ENCODE measurements around the gene SLC9A9. TPM values are rescaled to one million over a fixed set of nuclear protein-coding genes. Genes with fewer than 3 reads are reported as not detected.

Gene SLC9A9
- total RNA-seq, 2 experiments from 2014 or later = 13.8 to 16.4 TPM

DNA sequence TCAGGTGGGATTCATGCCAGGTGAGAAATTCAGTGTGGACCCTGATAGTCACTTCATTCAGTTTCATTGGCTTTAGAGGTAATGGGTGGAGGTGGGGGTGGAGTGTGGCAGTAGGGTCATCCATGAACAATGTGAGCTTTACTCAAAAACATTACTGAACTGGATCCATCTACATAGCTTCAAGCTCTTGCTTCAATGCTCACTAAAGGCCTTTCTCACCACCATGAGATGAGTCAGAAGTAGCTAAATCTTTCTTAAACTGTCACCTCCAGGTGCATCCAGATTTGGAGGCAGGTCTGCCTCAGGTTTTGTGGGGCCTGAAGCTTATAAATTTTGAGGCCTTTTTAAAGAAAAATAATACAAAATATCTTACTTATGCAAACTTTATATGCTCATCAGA, 365.1 kb downstream of the SLC9A9 start:
- no peak overlapping the region for H3K27ac Mint-ChIP-seq
- H3K9me3 Mint-ChIP-seq = peaks cover 2% of the 10 kb centered on the region
- peaks cover 2% of the 10 kb centered on the region for H3K36me3 Mint-ChIP-seq (ENCODE audit: low read depth)
- no peak overlapping the region for H3K4me3 Mint-ChIP-seq
- CTCF ChIA-PET = no interaction called here
- H3K4me1 Mint-ChIP-seq = no peaks in the 10 kb centered on the region
- no peak for DNase-seq
- H3K27me3 Mint-ChIP-seq = no peaks in the 10 kb centered on the region
- POLR2A ChIA-PET = no interaction called here

DNA sequence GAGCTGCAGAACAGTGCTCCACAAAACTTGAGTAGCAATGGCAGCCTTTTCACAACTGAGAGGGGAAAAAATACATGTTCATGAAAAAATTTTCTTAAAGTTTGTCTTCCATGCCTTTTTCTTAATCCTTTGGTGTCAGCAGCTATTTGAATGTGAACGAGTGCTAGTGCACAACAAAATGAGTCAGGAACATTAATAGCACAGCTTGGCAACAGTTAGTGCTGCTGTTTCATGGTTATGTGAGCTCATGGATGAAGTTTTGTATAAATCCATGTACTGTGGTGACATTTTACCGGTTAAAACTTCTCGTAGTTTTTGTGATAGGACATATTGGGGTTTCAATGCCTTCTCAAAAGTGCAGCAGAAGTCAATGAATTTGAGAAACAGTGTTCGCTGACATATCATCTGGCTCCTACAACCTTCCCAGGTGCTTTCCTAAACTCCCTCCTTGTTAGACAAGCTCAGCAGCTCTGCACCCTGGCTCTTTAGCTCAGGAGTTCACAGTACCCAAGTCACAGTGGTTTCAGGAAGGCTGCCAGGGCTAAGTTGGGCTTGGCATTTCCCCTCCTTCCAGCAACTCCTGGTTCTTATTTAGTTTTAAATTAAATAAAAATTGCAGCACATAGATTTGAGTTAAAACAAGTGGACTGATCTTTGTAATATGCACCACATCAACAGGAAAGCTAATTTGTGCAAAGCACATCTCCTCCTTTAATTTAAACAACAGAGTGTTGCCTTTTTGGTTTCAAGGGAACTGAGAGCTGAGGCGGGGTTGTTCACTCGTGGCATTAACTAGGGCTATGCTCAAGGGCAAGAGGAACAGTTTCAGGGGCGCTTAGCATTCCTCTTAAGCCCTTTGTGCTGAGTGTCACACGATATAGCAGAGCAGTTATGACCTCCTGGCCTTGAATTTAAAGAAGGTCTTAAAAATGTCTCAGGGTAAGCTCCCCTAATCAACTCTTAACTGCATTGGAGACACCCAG, 365.9 kb downstream of the SLC9A9 start:
- peaks cover 2% of the 10 kb centered on the region for H3K9me3 Mint-ChIP-seq
- no peak for DNase-seq
- H3K4me3 Mint-ChIP-seq = no peak overlapping the region
- H3K36me3 Mint-ChIP-seq (ENCODE audit: low read depth) = peaks cover 2% of the 10 kb centered on the region
- CTCF ChIA-PET = no interaction called here
- POLR2A ChIA-PET = no interaction called here
- H3K4me1 Mint-ChIP-seq = no peaks in the 10 kb centered on the region
- H3K27ac Mint-ChIP-seq = no peak overlapping the region
- H3K27me3 Mint-ChIP-seq = no peaks in the 10 kb centered on the region

DNA sequence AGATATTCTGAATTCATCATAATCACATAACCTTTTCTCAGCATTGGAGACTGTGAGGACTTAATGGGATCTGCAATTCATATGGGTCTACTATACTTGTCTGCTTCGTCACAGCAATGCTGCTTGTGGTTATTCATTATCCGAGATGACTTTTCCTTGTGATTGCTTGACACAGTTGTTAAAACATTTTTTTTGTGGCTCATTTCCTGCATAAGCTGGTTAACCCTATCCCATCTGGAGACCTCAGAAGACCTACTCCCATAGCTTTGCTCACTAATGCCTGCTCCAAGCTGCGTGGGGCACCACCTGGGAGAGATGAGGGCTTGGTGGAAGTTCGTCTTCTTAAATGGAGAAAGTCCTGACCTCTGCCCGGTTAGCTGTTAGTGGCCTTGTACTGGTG, 367.9 kb downstream of the SLC9A9 start:
- Mint-ChIP-seq H3K27me3 (no peaks in the 10 kb centered on the region), H3K4me3 (no peak overlapping the region), H3K9me3 (peaks cover 2% of the 10 kb centered on the region), H3K4me1 (no peaks in the 10 kb centered on the region), H3K36me3 (ENCODE audit: low read depth) (peaks cover 2% of the 10 kb centered on the region), H3K27ac (no peak overlapping the region)
- ChIA-PET POLR2A (no interaction called here), CTCF (interaction anchor here (1.3 to 1.6 kb wide), 2 partner anchors 9 to 12 kb away, joined by 3 to 5 read pairs; no protein-coding TSS in a partner anchor)
- DNase-seq = no peak

DNA sequence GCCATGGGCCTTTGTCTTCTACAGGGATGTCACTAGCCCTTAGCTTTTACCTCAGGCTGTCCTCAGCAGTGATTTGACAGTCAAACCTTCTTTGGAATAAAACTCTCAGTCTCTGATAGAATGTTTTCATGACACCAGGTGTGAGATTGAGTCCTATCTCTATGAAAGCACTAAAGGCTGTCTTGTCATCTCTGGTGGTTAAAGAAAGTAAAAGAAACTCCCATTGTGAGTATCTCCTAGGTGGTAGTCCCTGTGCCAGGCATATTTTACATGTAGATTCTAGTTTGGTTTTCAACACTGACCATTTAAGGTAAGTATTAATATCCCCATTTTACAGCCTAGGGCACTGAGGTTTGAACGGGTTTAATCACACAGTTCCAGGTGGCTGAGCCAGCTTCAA, 368.5 kb downstream of the SLC9A9 start:
- no peak overlapping the region for H3K4me3 Mint-ChIP-seq
- H3K27ac Mint-ChIP-seq = no peak overlapping the region
- POLR2A ChIA-PET = no interaction called here
- peaks cover 2% of the 10 kb centered on the region for H3K36me3 Mint-ChIP-seq (ENCODE audit: low read depth)
- no peaks in the 10 kb centered on the region for H3K27me3 Mint-ChIP-seq
- CTCF ChIA-PET = interaction anchor here (1.6 kb wide), 1 partner anchor 10 kb away, joined by 5 read pairs; no protein-coding TSS in a partner anchor
- DNase-seq = no peak
- no peaks in the 10 kb centered on the region for H3K4me1 Mint-ChIP-seq
- peaks cover 2% of the 10 kb centered on the region for H3K9me3 Mint-ChIP-seq

- no peak overlapping the region for H3K4me3 Mint-ChIP-seq
- CTCF ChIA-PET = no interaction called here
- no peaks in the 10 kb centered on the region for H3K36me3 Mint-ChIP-seq (ENCODE audit: low read depth)
- H3K4me1 Mint-ChIP-seq = no peaks in the 10 kb centered on the region
- no peaks in the 10 kb centered on the region for H3K27me3 Mint-ChIP-seq
- DNase-seq = no peak
- H3K9me3 Mint-ChIP-seq = peaks cover 2% of the 10 kb centered on the region
- POLR2A ChIA-PET = no interaction called here
- H3K27ac Mint-ChIP-seq = no peak overlapping the region
These were observed 370.1 kb downstream of the SLC9A9 start for GRCh38 chr3:143478115-143478693.

- DNase-seq = no peak
- no peaks in the 10 kb centered on the region for H3K27me3 Mint-ChIP-seq
- H3K27ac Mint-ChIP-seq = no peak overlapping the region
- no peaks in the 10 kb centered on the region for H3K36me3 Mint-ChIP-seq (ENCODE audit: low read depth)
- no peaks in the 10 kb centered on the region for H3K4me1 Mint-ChIP-seq
- ChIA-PET CTCF (no interaction called here), POLR2A (no interaction called here)
- no peak overlapping the region for H3K4me3 Mint-ChIP-seq
- no peaks in the 10 kb centered on the region for H3K9me3 Mint-ChIP-seq
These were observed 371.2 kb downstream of the SLC9A9 start for GRCh38 chr3:143476965-143477640.

GRCh38 chr3:143475981-143476380, 372.3 kb downstream of the SLC9A9 start:
- no peaks in the 10 kb centered on the region for H3K4me1 Mint-ChIP-seq
- CTCF ChIA-PET = no interaction called here
- H3K4me3 Mint-ChIP-seq = no peak overlapping the region
- H3K27ac Mint-ChIP-seq = no peak overlapping the region
- no peaks in the 10 kb centered on the region for H3K27me3 Mint-ChIP-seq
- no peak for DNase-seq
- no peaks in the 10 kb centered on the region for H3K9me3 Mint-ChIP-seq
- no peaks in the 10 kb centered on the region for H3K36me3 Mint-ChIP-seq (ENCODE audit: low read depth)
- POLR2A ChIA-PET = no interaction called here

GRCh38 chr3:143472731-143473523, 375.3 kb downstream of the SLC9A9 start:
- H3K4me3 Mint-ChIP-seq = no peak overlapping the region
- CTCF ChIA-PET = no interaction called here

DNA sequence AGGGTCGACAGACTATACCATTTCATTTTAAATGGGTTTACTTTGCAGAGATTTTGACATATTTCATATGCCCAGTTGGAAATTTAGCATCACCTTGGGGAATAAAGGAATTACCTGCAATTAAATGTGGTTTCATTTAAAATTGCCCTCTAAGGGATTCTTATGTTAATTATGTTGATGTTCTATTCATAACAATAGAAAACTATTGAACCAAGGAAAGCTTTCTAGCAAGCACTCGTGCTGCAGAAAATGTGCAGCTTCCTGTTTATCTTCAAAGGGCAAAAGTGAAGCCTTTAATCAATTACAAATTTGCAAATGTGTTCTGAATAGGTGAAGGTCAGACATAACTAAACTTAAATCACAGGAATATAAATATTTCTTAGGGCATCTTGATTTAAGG, 376.6 kb downstream of the SLC9A9 start:
- no peaks in the 10 kb centered on the region for H3K4me1 Mint-ChIP-seq
- ChIA-PET POLR2A (no interaction called here), CTCF (no interaction called here)
- peaks cover 2% of the 10 kb centered on the region for H3K36me3 Mint-ChIP-seq (ENCODE audit: low read depth)
- no peaks in the 10 kb centered on the region for H3K9me3 Mint-ChIP-seq
- H3K27me3 Mint-ChIP-seq = no peaks in the 10 kb centered on the region
- H3K27ac Mint-ChIP-seq = no peak overlapping the region
- H3K4me3 Mint-ChIP-seq = no peak overlapping the region
- DNase-seq = no peak

More at GRCh38 chr3:143472731-143473523, 375.3 kb downstream of the SLC9A9 start:
- Mint-ChIP-seq H3K9me3 (no peaks in the 10 kb centered on the region), H3K4me1 (no peaks in the 10 kb centered on the region), H3K27me3 (no peaks in the 10 kb centered on the region), H3K36me3 (ENCODE audit: low read depth) (no peaks in the 10 kb centered on the region), H3K27ac (no peak overlapping the region)
- POLR2A ChIA-PET = no interaction called here
- DNase-seq = no peak

GRCh38 chr3:143469159-143469558, 379.1 kb downstream of the SLC9A9 start:
- peaks cover 7% of the 10 kb centered on the region for H3K36me3 Mint-ChIP-seq (ENCODE audit: low read depth)
- no peaks in the 10 kb centered on the region for H3K27me3 Mint-ChIP-seq
- H3K4me1 Mint-ChIP-seq = no peaks in the 10 kb centered on the region
- peaks cover under 1% of the 10 kb centered on the region for H3K9me3 Mint-ChIP-seq
- no peak overlapping the region for H3K27ac Mint-ChIP-seq
- H3K4me3 Mint-ChIP-seq = no peak overlapping the region
- no peak for DNase-seq
- ChIA-PET CTCF (interaction anchor here (1.3 kb wide), 1 partner anchor 12 kb away, joined by 3 read pairs; no protein-coding TSS in a partner anchor), POLR2A (no interaction called here)

DNA sequence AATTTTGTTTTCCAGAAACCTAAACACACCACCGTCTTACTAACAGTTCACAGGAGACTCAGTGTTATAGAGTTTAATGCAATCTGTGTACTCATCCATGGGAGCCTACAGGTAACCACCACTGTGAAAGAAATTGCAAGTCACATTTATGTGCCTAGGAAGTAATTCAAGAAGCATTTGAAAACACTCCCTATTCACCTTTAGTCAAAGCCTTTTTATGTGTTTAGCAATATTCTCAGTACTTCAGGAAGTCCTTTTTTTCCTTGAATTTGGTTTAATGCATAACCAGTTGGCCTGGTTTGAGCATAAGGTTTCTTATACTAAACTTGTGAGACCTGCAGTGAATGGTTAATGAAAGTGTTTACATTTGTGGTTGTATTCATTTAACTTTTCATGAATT, 382.6 kb downstream of the SLC9A9 start:
- ChIA-PET CTCF (no interaction called here), POLR2A (no interaction called here)
- no peak for DNase-seq
- H3K4me3 Mint-ChIP-seq = no peak overlapping the region
- H3K4me1 Mint-ChIP-seq = no peaks in the 10 kb centered on the region
- peaks cover 2% of the 10 kb centered on the region for H3K9me3 Mint-ChIP-seq
- H3K27me3 Mint-ChIP-seq = no peaks in the 10 kb centered on the region
- peaks cover 11% of the 10 kb centered on the region for H3K36me3 Mint-ChIP-seq (ENCODE audit: low read depth)
- no peak overlapping the region for H3K27ac Mint-ChIP-seq

DNA sequence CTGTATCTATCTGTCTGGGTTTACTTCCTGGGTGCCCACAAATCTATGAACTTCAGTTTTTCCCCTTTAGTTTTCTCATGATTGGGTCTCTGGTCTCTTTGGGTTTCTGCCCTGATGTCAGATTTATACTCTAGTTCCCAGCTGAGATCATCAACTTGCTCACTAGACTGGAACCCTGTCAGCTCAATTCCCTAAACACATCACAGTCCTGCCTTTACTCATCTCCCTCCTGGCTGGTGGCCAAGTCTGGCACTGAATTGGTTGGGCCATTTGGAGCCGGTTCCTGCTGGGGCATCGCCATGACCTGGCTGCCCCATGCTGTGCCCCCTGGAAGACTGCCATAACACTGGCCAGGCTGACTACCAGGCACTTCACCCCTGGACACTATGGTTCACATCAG, 383.4 kb downstream of the SLC9A9 start:
- CTCF ChIA-PET = no interaction called here
- POLR2A ChIA-PET = no interaction called here
- no peak for DNase-seq
- Mint-ChIP-seq H3K4me3 (no peak overlapping the region), H3K36me3 (ENCODE audit: low read depth) (peaks cover 11% of the 10 kb centered on the region), H3K9me3 (peaks cover 2% of the 10 kb centered on the region), H3K4me1 (no peaks in the 10 kb centered on the region), H3K27me3 (no peaks in the 10 kb centered on the region), H3K27ac (no peak overlapping the region)

DNA sequence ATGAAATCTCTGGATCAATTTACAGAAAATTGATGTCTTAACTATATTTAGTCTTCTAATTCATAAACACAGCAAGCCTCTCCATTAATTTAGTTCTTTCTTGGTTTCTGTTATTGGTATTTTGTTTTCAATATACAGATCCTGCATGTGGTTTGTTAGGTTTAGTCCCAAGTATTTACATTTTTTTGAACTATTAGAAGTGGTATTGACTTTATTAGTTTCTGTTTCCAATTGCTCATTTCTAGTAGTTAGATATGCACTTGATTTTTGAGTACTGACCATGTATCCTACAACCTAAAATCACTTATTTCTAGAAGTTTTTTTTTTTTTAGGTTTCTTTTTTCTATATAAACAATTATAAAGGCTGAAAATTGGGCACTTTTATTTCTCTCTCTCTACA, 392.8 kb downstream of the SLC9A9 start:
- no peaks in the 10 kb centered on the region for H3K27me3 Mint-ChIP-seq
- H3K36me3 Mint-ChIP-seq (ENCODE audit: low read depth) = no peaks in the 10 kb centered on the region
- H3K4me1 Mint-ChIP-seq = no peaks in the 10 kb centered on the region
- no peaks in the 10 kb centered on the region for H3K9me3 Mint-ChIP-seq
- ChIA-PET CTCF (no interaction called here), POLR2A (no interaction called here)
- H3K4me3 Mint-ChIP-seq = no peak overlapping the region
- H3K27ac Mint-ChIP-seq = no peak overlapping the region
- no peak for DNase-seq
